ENCODE data around the gene TAF11L3. TPM values are rescaled to one million over a fixed set of nuclear protein-coding genes. Genes with fewer than 3 reads are reported as not detected.
A peak's percentile ranks its signal among the peaks of the same experiment; 100 is the strongest.
"Not testable (repeated sequence)": the region's sequence is repeated elsewhere in the genome, so short reads cannot be mapped to it uniquely, and the experiment has no call there.

Gene TAF11L3
- total RNA-seq, 2 experiments from 2014 or later: not detected

GRCh38 chr5:17497931-17498330 is 20.2 kb upstream of the TAF11L3 start, which contains the start of gene TAF11L2:
Gene TAF11L2 (plus strand): TSS chr5:17498231.
- CTCF ChIA-PET; ATAC-seq; H3K27me3 Mint-ChIP-seq; intact Hi-C loops (cut with DNase I, micrococcal nuclease); POLR2A ChIA-PET; DNase-seq; H3K9me3 Mint-ChIP-seq (ENCODE audit: low read depth); H3K4me3 Mint-ChIP-seq; H3K27ac Mint-ChIP-seq; H3K4me1 Mint-ChIP-seq; H3K36me3 Mint-ChIP-seq (ENCODE audit: low read depth): not testable (repeated sequence)

GRCh38 chr5:17511775-17512325 is 6.3 kb upstream of the TAF11L3 start:
- POLR2A ChIA-PET: no interaction called here
- Mint-ChIP-seq H3K36me3 (ENCODE audit: low read depth) (no peaks in the 10 kb centered on the region), H3K4me1 (no peaks in the 10 kb centered on the region), H3K9me3 (ENCODE audit: low read depth) (no peaks in the 10 kb centered on the region), H3K4me3 (no peak overlapping the region), H3K27me3 (no peaks in the 10 kb centered on the region), H3K27ac (no peak overlapping the region)
- intact Hi-C loops (cut with DNase I, micrococcal nuclease): no loop called here
- ATAC-seq (no peak), DNase-seq (no peak)
- CTCF ChIA-PET: no interaction called here

DNA sequence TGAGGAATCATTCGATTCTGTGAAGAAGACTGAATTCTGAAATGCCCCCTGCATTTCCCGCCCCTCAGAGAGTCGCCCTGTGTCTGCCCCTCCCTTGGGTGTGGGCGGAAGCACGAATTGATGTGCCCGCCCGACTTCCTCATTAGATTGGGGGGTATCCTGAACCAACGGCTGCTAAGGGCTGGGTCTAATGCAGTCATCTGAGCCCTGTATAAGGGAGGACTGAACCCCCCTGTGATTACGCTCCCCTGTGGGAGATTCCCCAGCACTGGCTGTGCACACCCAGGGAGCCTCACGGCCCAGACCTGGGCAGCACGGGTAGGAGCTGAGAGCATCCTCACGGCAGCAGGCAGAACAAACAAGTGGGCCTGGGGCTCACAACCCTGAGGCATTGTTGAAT is 641 bp upstream of the TAF11L3 start:
- H3K36me3 Mint-ChIP-seq (ENCODE audit: low read depth); POLR2A ChIA-PET; H3K27me3 Mint-ChIP-seq; DNase-seq; intact Hi-C loops (cut with DNase I, micrococcal nuclease); H3K4me3 Mint-ChIP-seq; H3K9me3 Mint-ChIP-seq (ENCODE audit: low read depth); H3K27ac Mint-ChIP-seq; ATAC-seq; CTCF ChIA-PET; H3K4me1 Mint-ChIP-seq: not testable (repeated sequence)

- CTCF ChIA-PET; H3K4me3 Mint-ChIP-seq; POLR2A ChIA-PET; H3K4me1 Mint-ChIP-seq; ATAC-seq; H3K36me3 Mint-ChIP-seq (ENCODE audit: low read depth); H3K9me3 Mint-ChIP-seq (ENCODE audit: low read depth); intact Hi-C loops (cut with DNase I, micrococcal nuclease); H3K27me3 Mint-ChIP-seq; H3K27ac Mint-ChIP-seq: not testable (repeated sequence)
- peak; percentile 7 for DNase-seq
Observed at GRCh38 chr5:17519508-17519907, 1.3 kb downstream of the TAF11L3 start.

GRCh38 chr5:17521501-17521900 is 3.3 kb downstream of the TAF11L3 start, which contains the start of gene TAF11L4:
Gene TAF11L4 (plus strand): TSS chr5:17521801.
- H3K36me3 Mint-ChIP-seq (ENCODE audit: low read depth); intact Hi-C loops (cut with DNase I, micrococcal nuclease); H3K27ac Mint-ChIP-seq; H3K9me3 Mint-ChIP-seq (ENCODE audit: low read depth); CTCF ChIA-PET; H3K4me3 Mint-ChIP-seq; ATAC-seq; H3K27me3 Mint-ChIP-seq; H3K4me1 Mint-ChIP-seq; DNase-seq; POLR2A ChIA-PET: not testable (repeated sequence)

- CTCF ChIA-PET; H3K9me3 Mint-ChIP-seq (ENCODE audit: low read depth); ATAC-seq; H3K27me3 Mint-ChIP-seq; H3K4me3 Mint-ChIP-seq; DNase-seq; POLR2A ChIA-PET; H3K4me1 Mint-ChIP-seq; intact Hi-C loops (cut with DNase I, micrococcal nuclease); H3K27ac Mint-ChIP-seq; H3K36me3 Mint-ChIP-seq (ENCODE audit: low read depth): not testable (repeated sequence)
Observed at GRCh38 chr5:17524935-17525334, 6.8 kb downstream of the TAF11L3 start, which contains the start of gene TAF11L5. Gene TAF11L5 (plus strand): TSS chr5:17525235.

- H3K36me3 Mint-ChIP-seq (ENCODE audit: low read depth); intact Hi-C loops (cut with DNase I, micrococcal nuclease); ATAC-seq; H3K27ac Mint-ChIP-seq; H3K9me3 Mint-ChIP-seq (ENCODE audit: low read depth); POLR2A ChIA-PET; H3K4me1 Mint-ChIP-seq; H3K27me3 Mint-ChIP-seq; H3K4me3 Mint-ChIP-seq; CTCF ChIA-PET; DNase-seq: not testable (repeated sequence)
Observed at GRCh38 chr5:17526504-17526903, 8.3 kb downstream of the TAF11L3 start.

DNA sequence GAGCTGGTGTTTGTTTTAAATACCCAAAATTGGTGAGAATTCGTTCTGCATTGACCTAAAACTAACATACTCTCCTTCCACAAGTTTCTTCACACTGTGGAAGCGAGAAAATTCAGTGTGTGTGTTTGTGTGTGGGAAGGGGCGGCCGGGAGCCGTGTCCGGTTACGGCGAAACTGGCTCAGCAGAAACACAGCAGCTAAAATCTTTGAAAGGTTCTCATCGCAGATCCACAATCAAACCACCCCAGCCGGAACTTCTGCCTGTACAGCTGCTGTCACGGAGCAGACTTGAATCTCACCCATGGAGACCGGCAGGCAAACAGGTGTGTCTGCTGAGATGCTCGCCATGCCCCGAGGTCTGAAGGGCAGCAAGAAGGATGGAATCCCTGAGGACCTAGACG is 10.2 kb downstream of the TAF11L3 start, which contains the start of gene TAF11L6:
TAF11L6 (plus strand) TSS at position 301 of the 400 bp plus-strand sequence.
- H3K36me3 Mint-ChIP-seq (ENCODE audit: low read depth); intact Hi-C loops (cut with DNase I, micrococcal nuclease); H3K4me3 Mint-ChIP-seq; POLR2A ChIA-PET; H3K9me3 Mint-ChIP-seq (ENCODE audit: low read depth); H3K27ac Mint-ChIP-seq; CTCF ChIA-PET; H3K27me3 Mint-ChIP-seq; ATAC-seq; DNase-seq; H3K4me1 Mint-ChIP-seq: not testable (repeated sequence)

Other genes starting within 250 kb of the TAF11L3 start
- gene TAF11L2, start 20.1 kb upstream of the TAF11L3 start, total RNA-seq: not detected
- gene TAF11L4, start 3.4 kb downstream of the TAF11L3 start, total RNA-seq: not detected
- gene TAF11L5, start 6.9 kb downstream of the TAF11L3 start, total RNA-seq: not detected
- gene TAF11L6, start 10.3 kb downstream of the TAF11L3 start, total RNA-seq: not detected
- gene TAF11L7, start 67.4 kb downstream of the TAF11L3 start, total RNA-seq: not detected
- gene TAF11L8, start 72.6 kb downstream of the TAF11L3 start, total RNA-seq: not detected
- gene TAF11L9, start 76.0 kb downstream of the TAF11L3 start, total RNA-seq: not detected
- not detected for gene TAF11L10, start 79.5 kb downstream of the TAF11L3 start, total RNA-seq
- not detected for gene TAF11L11, start 85.8 kb downstream of the TAF11L3 start, total RNA-seq
- gene TAF11L12, start 92.0 kb downstream of the TAF11L3 start, total RNA-seq: not detected
- not detected for gene TAF11L13, start 113.7 kb downstream of the TAF11L3 start, total RNA-seq
- gene TAF11L14, start 116.1 kb downstream of the TAF11L3 start, total RNA-seq: not detected